Forelimb muscle (tissue), 1 donor: ENCODE results near the gene SP9. TPM values are rescaled to one million over a fixed set of nuclear protein-coding genes. Genes with fewer than 3 reads are reported as not detected.

Experiments
- DNase-seq: peaks from one replicate; pipeline ENCODE4 v3.0.0-alpha.2; 2013; ENCODE audit warnings: low read depth
- polyA plus RNA-seq: library from polyadenylated mRNA; unstranded; fragments of 120-200 nt; gene quantifications from one replicate; pipeline ENCODE4 v1.2.1, GENCODE V29; 2013; ENCODE audit not compliant: insufficient read length

The SP9 gene
- polyA plus RNA-seq, 1 donor = 0.14 TPM

- no peak for DNase-seq
Measured at GRCh38 chr2:174333372-174334277, 1.1 kb upstream of the SP9 start.

- no peak for DNase-seq
Measured at GRCh38 chr2:174334278-174334715, 457 bp upstream of the SP9 start.

DNA sequence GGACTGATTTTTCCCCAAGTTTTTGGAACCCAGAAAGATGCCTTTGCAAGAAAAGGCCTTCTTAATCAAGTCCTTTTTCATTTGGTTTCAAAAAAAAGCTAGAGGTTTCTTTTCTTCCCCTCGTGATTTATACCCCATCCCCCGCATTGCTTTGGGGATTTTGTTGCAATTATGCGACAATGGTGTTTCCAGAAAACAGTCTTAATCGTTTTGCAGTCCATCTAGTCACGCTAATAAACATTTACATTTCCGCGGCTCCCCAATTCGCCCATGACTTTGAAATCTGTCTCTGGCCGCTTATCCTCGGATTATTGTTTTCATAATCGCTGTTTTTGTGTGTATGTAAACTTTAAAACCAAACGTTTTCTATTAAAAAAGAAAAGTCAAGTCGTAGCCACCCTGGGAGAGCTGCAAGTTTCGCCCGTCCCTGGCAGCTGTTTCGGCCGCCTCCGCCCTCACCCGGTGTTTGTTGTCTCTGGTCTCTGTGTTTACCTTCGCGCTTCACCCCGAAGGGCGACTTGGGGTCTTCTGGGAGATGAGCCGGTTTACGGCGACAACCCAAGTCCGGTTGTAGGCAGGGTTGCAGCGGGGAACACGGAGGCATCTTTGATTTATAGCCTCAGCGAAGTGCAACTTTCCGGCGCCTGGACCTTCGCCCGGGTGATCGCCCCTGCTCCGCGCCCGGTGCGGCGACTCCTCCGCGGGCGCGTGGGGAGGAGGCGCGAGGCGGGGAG lies 667 bp downstream of the SP9 start:
- no peak for DNase-seq

- DNase-seq = no peak
Measured at GRCh38 chr2:174335988-174336500, 1.3 kb downstream of the SP9 start.

DNA sequence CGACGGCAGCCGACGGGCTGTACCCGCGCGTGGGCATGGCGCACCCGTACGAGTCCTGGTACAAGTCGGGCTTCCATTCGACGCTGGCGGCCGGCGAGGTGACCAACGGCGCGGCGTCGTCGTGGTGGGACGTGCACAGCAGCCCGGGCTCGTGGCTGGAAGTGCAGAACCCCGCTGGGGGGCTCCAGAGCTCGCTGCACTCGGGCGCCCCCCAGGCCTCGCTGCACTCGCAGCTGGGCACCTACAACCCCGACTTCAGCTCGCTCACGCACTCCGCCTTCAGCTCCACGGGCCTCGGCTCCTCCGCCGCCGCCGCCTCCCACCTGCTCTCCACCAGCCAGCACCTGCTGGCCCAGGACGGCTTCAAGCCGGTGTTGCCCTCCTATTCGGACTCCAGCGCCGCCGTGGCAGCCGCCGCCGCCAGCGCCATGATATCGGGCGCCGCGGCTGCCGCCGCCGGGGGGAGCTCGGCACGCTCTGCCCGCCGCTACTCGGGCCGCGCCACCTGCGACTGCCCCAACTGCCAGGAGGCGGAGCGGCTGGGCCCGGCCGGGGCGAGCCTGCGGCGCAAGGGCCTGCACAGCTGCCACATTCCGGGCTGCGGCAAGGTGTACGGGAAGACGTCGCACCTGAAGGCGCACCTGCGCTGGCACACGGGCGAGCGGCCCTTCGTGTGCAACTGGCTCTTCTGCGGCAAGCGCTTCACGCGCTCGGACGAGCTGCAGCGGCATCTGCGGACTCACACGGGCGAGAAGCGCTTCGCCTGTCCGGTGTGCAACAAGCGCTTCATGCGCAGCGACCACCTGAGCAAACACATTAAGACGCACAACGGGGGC lies 2.0 kb downstream of the SP9 start:
- no peak for DNase-seq

GRCh38 chr2:174337337-174338146 lies 2.8 kb downstream of the SP9 start:
- no peak for DNase-seq

DNA sequence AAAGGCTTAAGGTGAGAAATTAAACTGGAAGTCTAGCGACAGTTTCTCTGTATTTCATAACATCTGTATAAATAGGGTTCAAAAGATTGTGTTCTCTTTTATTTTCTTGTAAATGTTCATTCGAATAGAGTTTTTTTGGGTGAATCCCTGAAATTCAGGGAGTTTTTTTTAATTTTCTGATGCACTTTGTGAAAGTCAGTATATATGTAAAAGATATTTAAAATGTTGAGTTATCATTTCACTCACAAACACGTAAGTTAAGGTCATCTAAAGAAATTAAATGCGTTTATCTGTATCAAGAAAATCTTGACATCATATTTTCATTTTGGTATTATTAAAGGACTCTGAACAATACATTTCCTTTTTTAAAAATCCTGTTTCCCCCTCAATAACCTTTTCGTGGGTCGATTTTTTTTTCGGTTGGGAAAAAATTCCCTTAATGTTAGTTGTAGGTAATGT lies 3.4 kb downstream of the SP9 start:
- DNase-seq = no peak

- DNase-seq = no peak
Measured at GRCh38 chr2:174338671-174339560, 4.2 kb downstream of the SP9 start.

GRCh38 chr2:174339561-174340399 lies 5.0 kb downstream of the SP9 start:
- DNase-seq = no peak

DNA sequence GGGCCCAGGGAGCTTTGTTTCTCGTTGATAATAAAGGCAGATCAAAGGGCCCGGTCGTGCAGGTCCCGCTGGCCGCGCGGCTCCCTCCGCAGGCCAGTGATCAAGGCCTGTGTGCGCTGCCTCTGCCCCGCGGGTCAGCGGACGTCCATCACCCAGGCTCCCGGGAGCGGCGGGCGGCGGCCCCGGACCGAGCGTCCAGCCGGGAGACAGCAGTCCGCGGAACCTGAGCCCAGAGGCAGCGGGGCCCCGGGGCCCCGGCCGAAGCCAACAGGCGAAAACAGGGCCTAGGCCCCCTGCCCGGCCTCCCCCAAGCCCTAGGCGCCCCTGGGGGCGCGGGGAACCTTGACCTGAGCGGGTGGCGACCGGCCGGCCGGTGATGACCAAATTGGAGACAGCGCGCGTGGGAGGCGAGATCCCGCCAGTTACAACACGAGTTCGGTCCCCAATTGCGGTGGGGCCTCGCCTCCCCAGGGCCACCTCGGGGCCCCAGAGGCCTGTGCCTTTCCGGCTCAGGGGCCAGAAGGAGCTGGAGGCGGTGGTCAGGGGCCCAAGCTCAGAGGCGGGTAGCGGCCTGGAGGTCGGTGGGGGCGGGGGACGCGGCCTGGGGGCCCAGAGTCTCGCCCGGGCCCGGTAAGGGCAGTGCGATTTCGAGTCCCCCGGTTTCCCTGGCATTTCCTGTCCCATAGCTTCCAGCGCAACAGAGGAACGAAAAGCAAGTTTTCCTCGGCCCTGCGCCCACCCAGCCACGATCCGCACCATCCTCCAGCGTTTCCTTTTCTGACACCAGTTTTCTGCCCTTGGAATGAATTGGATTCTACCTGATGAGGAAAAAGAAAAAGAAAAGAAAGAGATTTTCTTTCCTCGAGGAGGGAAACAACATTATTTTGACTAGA lies 5.9 kb downstream of the SP9 start:
- DNase-seq = no peak

- DNase-seq = no peak
Measured at GRCh38 chr2:174341293-174341994, 6.7 kb downstream of the SP9 start.

DNA sequence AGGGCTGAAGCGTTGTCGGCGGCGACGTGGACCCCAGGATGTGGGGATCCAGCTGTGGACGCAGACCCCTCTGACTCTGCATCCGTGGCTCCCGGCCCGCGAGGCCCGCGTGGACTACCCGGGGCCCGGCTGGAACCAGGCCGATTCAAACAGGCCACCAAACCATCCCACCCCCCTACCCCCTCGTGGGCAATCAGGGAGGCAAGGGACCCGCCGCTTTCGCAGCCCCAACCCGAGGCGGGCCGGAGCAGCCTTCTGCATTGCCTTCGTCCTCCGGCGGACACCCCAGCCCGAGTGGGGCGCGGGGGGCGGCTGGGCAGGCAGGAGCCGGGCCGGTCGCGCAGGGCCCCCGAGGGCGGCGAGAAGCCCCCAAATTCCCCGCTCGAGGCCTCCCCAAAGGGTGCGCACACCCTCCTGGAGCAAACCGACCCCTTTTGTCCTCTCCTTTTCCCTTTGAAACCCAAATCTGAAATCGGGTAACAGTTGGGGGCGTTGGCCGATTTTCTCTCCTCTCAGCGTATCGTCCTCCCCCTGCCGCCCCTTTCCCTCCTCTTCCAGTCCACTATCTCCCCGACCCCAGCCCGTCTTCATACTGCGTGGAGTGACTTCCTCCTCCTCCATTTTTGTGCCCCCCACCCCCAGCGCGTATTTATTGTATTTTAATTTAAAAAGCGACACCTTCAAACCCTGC lies 7.4 kb downstream of the SP9 start:
- no peak for DNase-seq

- DNase-seq = no peak
Measured at GRCh38 chr2:174342686-174343342, 8.1 kb downstream of the SP9 start.

DNA sequence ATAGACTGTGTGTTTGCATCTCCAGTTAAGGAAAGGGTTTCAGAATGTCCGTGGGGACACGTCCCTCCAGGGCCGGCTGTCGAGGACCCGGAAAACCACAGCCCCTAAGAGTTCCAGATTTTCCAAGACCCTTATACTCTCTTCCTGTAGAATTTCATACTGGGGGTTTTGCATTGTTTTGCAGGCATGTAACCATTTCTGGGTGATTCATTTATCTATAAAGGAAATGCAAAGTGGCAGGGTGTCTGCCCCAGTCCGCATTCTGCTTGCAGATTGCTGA lies 8.5 kb downstream of the SP9 start:
- no peak for DNase-seq

DNA sequence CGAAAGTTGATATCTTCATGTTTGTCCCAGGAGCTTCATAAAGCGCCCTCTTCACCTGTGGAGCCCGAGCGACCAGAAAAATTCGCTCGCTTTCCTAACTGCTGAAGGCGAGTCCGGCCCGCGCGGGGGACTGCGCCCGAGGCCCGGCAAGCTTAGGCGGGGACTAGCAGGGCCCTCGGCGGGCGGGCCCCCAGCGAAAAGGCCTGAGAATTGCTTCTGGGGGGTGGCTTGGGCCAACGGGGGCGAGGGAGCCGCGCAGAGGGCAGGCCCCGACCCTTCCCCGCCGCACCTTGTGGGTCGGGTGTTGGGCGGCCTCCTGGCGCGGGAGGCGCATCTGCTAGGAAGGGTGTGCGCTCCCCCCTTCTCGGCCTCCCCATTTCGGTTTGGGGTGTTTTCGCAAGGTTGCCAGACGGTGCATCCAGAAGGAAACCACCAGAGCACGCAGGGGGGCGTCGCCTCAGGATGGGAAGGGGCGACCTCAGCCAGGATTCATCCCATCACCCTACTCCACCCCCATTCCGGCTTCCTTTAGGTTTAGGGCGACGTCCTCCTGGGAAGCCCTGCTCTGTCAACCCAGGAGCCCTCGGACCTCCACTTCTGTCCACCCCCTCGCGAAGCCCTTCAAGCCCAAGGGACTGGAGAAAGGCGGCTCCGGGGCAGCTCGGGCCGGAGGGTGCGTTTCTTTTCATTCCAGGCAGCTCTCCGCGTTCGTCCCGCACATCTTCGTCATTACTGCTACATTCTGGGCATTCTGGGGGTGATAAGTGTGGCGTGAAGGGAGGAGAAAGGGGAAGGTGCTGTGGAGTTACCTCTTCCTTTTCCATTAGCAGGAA lies 9.1 kb downstream of the SP9 start:
- no peak for DNase-seq
